Peyer's patch (tissue), 4 donors: ENCODE measurements around the gene KARS1. TPM values are rescaled to one million over a fixed set of nuclear protein-coding genes. Genes with fewer than 3 reads are reported as not detected.

Source experiments
- DNase-seq, 3 donors: peaks; one replicate each; pipeline ENCODE4 v3.0.0-alpha.2; 2017 to 2019
- H3K27ac ChIP-seq, 4 donors: fragments of 200-600 bp; sonication (generic); one replicate each; pipeline ENCODE4 v1.5.1; 2016 to 2019
- H3K27me3 ChIP-seq, 2 donors: fragments of 200-600 bp; sonication (generic); one replicate each; pipeline ENCODE4 v1.5.1; 2019
- H3K36me3 ChIP-seq, 3 donors: fragments of 200-600 bp; sonication (generic); one replicate each; pipeline ENCODE4 v1.5.1; 2016 to 2019
- H3K4me1 ChIP-seq, 4 donors: fragments of 200-600 bp; sonication (generic); one replicate each; pipeline ENCODE4 v1.5.1; 2016 to 2019
- H3K4me3 ChIP-seq, 4 donors: fragments of 200-600 bp; sonication (generic); 1 replicate in 3 of 4; 2 replicates in 1 of 4; pipeline ENCODE4 v1.5.1; 2016 to 2019; ENCODE audit warnings: mild to moderate bottlenecking in 1 of 4
- H3K9me3 ChIP-seq, 4 donors: fragments of 200-600 bp; sonication (generic); one replicate each; pipeline ENCODE4 v1.5.1; 2016 to 2019; ENCODE audit warnings: mild to moderate bottlenecking in 1 of 4
- POLR2A ChIP-seq, 2 donors: fragments of 450-650 bp; IDR thresholded peaks; one replicate each; pipeline ENCODE4 v1.5.1; 2017; ENCODE audit warnings: antibody characterized with exemption in 2 of 2, mild to moderate bottlenecking in 2 of 2, moderate library complexity in 2 of 2
- total RNA-seq, 4 donors: library from RNA; depleted of rRNA; stranded (reverse); fragments of >200 nt; gene quantifications; one replicate each; pipeline ENCODE4 v1.1.0, GENCODE V29; 2016
- TF ChIP-seq, protein P1 (sequence below), 6 experiments: fragments of 450-650 bp in 4 of 6; fragments of 200-600 bp in 2 of 6; sonication (generic) in 1 of 6; IDR thresholded peaks; one replicate each; pipeline ENCODE4 v1.5.1; 2017 to 2019; ENCODE audit warnings: antibody characterized with exemption in 6 of 6, mild to moderate bottlenecking in 3 of 6, moderate library complexity in 1 of 6

KARS1 gene
- total RNA-seq, 4 donors from 2014 or later: 71.3 to 87.5 (median 82.7) TPM

GRCh38 chr16:75590920-75591843, 56.3 kb downstream of the KARS1 start:
- Histone ChIP-seq H3K27ac (peak overlapping the region in 2 of 4 donors; percentile 15 to 71), H3K4me3 (no peak overlapping the region), H3K4me1 (no peaks in the 10 kb centered on the region), H3K36me3 (no peaks in the 10 kb centered on the region), H3K27me3 (no peaks in the 10 kb centered on the region), H3K9me3 (no peaks in the 10 kb centered on the region)
- no peak for TF ChIP-seq POLR2A (IDR thresholded peaks at IDR 0.05)
- TF ChIP-seq, protein P1, sequence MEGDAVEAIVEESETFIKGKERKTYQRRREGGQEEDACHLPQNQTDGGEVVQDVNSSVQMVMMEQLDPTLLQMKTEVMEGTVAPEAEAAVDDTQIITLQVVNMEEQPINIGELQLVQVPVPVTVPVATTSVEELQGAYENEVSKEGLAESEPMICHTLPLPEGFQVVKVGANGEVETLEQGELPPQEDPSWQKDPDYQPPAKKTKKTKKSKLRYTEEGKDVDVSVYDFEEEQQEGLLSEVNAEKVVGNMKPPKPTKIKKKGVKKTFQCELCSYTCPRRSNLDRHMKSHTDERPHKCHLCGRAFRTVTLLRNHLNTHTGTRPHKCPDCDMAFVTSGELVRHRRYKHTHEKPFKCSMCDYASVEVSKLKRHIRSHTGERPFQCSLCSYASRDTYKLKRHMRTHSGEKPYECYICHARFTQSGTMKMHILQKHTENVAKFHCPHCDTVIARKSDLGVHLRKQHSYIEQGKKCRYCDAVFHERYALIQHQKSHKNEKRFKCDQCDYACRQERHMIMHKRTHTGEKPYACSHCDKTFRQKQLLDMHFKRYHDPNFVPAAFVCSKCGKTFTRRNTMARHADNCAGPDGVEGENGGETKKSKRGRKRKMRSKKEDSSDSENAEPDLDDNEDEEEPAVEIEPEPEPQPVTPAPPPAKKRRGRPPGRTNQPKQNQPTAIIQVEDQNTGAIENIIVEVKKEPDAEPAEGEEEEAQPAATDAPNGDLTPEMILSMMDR (IDR thresholded peaks at IDR 0.05): no peak
- no peak for DNase-seq

- DNase-seq: no peak
- Histone ChIP-seq H3K9me3 (no peaks in the 10 kb centered on the region), H3K27ac (peak overlapping the region in 2 of 4 donors; percentile 4 to 71), H3K4me3 (no peak overlapping the region), H3K36me3 (no peaks in the 10 kb centered on the region), H3K4me1 (no peaks in the 10 kb centered on the region), H3K27me3 (no peaks in the 10 kb centered on the region)
- TF ChIP-seq, protein P1 (IDR thresholded peaks at IDR 0.05): no peak
- TF ChIP-seq POLR2A (IDR thresholded peaks at IDR 0.05): no peak
Observed at GRCh38 chr16:75589306-75589705, 58.2 kb downstream of the KARS1 start.

DNA sequence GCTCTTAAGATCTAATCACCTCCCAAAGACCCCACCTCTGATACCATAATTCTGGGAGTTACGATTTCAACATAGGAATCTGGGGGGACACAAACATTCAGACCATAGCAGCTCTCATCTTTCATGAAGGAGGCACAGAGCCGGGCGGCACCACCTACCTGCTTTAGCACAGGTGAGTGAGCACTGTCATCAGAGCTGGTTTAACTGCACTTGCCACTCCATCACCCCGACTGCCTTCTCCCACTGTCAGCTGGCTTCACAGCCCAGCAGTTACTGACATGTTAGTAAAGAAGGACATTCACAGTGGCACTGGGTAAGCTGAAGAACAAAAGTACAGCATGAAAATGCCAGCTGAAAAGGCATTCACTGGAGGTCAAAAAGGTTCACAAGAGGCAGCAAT, 58.7 kb downstream of the KARS1 start:
- Histone ChIP-seq H3K9me3 (no peaks in the 10 kb centered on the region), H3K36me3 (no peaks in the 10 kb centered on the region), H3K4me3 (no peak overlapping the region), H3K27me3 (no peaks in the 10 kb centered on the region), H3K4me1 (no peaks in the 10 kb centered on the region), H3K27ac (peak overlapping the region in 2 of 4 donors; percentile 4 to 71)
- DNase-seq: no peak
- no peak for TF ChIP-seq POLR2A (IDR thresholded peaks at IDR 0.05)
- TF ChIP-seq, protein P1 (IDR thresholded peaks at IDR 0.05): no peak

DNA sequence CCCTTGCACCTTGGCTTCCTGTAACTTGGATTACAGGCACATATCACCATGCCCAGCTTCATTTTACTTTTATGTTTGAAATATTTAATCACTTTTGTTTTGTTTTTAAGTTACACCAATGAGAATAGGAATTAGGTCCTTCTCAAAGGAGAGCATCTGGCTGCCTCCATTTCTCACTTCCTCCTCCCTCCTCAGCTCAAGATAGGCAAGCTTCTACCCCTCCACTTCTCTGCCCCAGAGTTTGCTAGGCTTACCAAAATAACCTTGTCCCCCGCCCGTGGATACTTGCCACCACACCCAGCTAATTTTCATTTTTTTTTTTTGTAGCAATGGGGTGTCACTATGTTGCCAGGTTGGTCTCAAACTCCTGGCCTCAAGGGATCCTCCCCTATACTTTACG, 63.4 kb downstream of the KARS1 start:
- Histone ChIP-seq H3K27me3 (no peaks in the 10 kb centered on the region), H3K9me3 (no peaks in the 10 kb centered on the region), H3K4me3 (no peak overlapping the region), H3K36me3 (peaks cover 0 to 11% (median 0%) of the 10 kb centered on the region in 3 donors), H3K27ac (no peak overlapping the region), H3K4me1 (no peaks in the 10 kb centered on the region)
- DNase-seq: no peak
- TF ChIP-seq, protein P1 (IDR thresholded peaks at IDR 0.05): no peak
- TF ChIP-seq POLR2A (IDR thresholded peaks at IDR 0.05): no peak

DNA sequence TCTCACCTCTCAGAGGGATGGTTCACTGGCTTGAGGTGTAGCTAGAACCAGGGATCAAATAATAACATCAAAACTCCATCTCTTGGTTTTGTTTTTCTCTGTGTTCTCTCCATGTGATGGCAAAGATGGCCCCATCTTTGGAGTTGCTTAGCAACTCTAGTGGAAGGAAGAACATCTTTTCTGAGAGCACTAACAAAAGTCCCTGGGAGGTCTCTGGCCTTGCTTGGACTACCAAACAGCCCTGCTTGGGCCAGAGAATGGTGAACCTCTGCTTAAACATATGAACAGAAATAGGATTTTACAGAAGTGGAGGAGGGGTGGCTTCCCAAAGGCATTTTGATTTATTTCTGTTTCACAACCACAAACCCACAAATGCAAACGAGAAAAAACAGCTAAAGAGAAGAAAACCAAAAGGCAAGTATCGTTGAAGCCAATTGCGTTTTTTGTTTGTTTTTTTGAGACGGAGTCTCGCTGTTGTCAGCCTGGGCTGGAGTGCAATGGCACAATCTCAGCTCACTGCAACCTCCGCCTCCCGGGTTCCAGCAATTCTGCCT, 68.1 kb downstream of the KARS1 start:
- no peaks in the 10 kb centered on the region for H3K9me3 ChIP-seq
- no peak for DNase-seq
- H3K36me3 ChIP-seq: peaks cover 0 to 58% (median 0%) of the 10 kb centered on the region in 3 donors
- no peaks in the 10 kb centered on the region for H3K4me1 ChIP-seq
- no peak for TF ChIP-seq POLR2A (IDR thresholded peaks at IDR 0.05)
- TF ChIP-seq, protein P1 (IDR thresholded peaks at IDR 0.05): no peak
- H3K27me3 ChIP-seq: no peaks in the 10 kb centered on the region
- no peak overlapping the region for H3K4me3 ChIP-seq
- H3K27ac ChIP-seq: no peak overlapping the region
